GM10248 (cell line): Measurements from ENCODE around the gene PDE6D.
"Not testable (repeated sequence)": the region's sequence is repeated elsewhere in the genome, so short reads cannot be mapped to it uniquely, and the experiment has no call there.

Experiments used
- CTCF ChIA-PET: fragments of 300-600 bp; sonication (Branson Sonifier 250); formaldehyde crosslinking; extraction: SDS; loops from one replicate; lab custom pipeline; 2021; ENCODE audit warnings: antibody characterized with exemption; lab: Yijun Ruan, JAX
- POLR2A ChIA-PET: fragments of 350-650 bp; sonication (Branson Sonifier 250); formaldehyde crosslinking; extraction: SDS; loops from one replicate; lab custom pipeline; 2020; ENCODE audit warnings: antibody characterized with exemption; lab: Yijun Ruan, JAX
- DNase-seq: peaks from one replicate; pipeline ENCODE4 v3.0.0; 2012; ENCODE audit errors: extremely low spot score
- TF ChIP-seq, protein P1 (sequence below): IDR thresholded peaks from 2 replicates; pipeline ENCODE4 v1.5.1; 2012; ENCODE audit warnings: mild to moderate bottlenecking, low read depth; ENCODE audit errors: extremely low read depth, missing control alignments, control extremely low read depth

PDE6D gene

DNA sequence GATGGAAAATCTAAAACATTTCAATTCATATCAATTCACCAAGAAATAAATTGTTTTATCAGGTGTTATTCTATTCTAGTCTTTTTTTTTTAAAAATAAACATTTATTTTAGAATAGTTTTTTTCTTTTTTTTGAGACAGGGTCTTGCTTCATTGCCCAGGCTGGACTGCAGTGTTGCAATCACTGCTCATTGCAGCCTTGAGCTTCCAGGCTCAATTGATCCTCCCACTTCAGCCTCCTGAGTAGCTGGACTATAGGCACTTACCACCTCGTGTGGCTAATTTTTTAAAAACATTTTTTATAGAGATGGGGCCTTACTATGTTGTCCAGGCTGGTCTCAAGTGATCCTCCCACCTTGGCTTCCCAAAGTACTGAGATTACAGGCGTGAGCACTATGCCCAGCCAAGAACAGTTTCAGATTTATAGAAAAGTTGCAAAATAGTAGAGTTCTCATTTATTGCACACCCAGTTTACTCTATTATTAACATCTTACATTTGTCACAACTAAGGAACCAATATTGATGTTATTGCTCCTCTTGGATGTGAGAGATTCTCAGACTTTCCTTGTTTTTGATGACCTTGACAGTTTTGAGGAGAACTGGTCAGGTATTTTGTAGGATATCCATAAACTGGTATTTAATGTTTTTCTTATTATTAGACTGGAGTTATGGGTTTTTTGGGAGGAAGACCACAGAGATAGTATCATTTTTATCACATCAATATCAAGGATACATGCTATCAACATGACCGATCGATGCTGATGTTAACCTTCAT is 29.9 kb downstream of the PDE6D start:
- ChIA-PET CTCF (interaction anchor here (1.2 to 2.1 kb wide), 3 partner anchors 37 to 74 kb away, joined by 3 to 6 read pairs (median 4); no protein-coding TSS in a partner anchor), POLR2A (no interaction called here)
- TF ChIP-seq, protein P1, sequence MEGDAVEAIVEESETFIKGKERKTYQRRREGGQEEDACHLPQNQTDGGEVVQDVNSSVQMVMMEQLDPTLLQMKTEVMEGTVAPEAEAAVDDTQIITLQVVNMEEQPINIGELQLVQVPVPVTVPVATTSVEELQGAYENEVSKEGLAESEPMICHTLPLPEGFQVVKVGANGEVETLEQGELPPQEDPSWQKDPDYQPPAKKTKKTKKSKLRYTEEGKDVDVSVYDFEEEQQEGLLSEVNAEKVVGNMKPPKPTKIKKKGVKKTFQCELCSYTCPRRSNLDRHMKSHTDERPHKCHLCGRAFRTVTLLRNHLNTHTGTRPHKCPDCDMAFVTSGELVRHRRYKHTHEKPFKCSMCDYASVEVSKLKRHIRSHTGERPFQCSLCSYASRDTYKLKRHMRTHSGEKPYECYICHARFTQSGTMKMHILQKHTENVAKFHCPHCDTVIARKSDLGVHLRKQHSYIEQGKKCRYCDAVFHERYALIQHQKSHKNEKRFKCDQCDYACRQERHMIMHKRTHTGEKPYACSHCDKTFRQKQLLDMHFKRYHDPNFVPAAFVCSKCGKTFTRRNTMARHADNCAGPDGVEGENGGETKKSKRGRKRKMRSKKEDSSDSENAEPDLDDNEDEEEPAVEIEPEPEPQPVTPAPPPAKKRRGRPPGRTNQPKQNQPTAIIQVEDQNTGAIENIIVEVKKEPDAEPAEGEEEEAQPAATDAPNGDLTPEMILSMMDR, result no peak
- DNase-seq, result no peak

DNA sequence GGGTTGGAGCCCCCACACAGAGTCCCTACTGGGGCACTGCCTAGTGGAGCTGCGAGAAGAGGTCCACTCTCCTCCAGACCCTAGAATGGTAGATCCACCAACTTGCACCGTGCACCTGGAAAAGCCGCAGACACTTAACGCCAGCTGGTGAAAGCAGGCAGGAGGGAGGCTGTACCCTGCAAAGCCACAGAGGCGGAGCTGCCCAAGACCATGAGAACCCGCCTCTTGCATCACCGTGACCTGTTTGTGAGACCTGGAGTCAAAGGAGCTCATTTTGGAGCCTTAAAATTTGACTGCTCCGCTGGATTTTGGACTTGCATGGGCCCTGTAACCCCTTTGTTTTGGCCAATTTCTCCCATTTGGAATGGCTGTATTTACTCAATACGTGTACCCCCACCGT is 32.1 kb downstream of the PDE6D start:
- POLR2A ChIA-PET, DNase-seq: not testable (repeated sequence)
- CTCF ChIA-PET, result interaction anchor here (1.1 to 2.1 kb wide), 4 partner anchors 9 to 35 kb away, joined by 3 to 6 read pairs (median 3); no protein-coding TSS in a partner anchor

DNA sequence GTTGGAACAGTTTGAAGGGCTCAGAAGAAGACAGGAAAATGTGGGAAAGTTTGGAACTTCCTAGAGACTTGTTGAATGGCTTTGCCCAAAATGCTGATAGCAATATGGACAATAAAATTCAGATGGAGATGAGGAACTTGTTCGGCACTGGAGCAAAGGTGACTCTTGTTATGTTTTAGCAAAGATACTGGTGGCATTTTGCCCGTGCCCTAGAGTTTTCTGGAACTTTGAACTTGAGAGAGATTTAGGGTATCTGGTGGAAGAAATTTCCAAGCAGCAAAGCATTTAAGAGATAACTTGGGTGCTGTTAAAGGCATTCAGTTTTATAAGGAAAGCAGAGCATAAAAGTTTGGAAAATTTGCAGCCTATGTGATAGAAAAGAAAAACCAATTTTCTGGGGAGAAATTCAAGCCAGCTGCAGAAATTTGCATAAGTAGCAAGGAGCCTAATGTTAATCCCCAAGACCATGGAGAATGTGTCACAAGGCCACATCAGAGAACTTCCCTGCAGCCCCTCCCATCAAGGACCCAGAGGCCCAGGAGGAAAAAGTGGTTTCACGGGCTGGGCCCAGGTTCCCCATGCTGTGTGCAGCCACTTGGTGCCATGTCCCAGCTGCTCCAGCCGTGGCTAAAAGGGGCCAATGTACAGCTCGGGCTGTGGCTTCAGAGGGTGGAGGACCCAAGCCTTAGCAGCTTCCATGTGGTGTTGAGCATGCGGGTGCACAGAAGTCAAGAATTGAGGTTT is 32.8 kb downstream of the PDE6D start:
- DNase-seq, POLR2A ChIA-PET: not testable (repeated sequence)
- CTCF ChIA-PET, result interaction anchor here (1.1 to 1.5 kb wide), 3 partner anchors 14 to 17 kb away, joined by 3 read pairs; no protein-coding TSS in a partner anchor

DNA sequence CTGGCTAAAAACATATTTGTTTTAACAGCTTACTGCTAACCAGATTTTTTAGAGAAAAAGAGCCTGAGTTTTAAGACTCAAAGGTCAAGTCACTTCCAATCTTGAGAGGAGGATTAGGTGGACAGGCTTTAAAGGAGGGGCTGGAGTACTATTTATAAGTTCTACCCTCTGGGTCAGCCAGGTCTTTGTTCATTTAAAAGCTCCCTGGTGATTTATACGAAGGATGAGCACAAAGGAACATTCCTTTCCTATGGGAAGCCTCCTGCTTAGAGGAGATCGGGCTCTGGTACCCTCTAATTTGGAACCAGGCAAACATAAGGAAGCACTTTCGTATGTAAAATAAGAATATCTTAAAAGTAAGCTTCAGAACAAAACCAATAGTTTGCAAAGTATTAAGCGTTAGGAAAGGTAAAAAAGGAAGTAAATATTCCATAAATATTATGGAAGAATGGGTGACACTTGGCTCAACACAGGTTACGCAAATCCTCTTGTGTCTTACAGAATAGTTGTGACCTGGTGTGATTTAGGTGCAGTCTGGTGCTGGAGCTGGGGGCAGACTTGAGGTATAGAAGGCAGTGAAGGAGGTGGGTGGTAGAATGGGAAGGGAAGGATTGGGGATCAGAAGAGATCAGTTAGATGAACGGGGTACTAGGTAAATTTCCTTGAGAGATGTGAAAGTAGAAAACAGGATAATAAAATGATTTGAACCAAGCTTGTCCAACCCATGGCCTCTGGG is 35.6 kb downstream of the PDE6D start:
- ChIA-PET CTCF (interaction anchor here (0.9 to 2.2 kb wide), 7 partner anchors 9 to 73 kb away, joined by 3 to 6 read pairs (median 3); no protein-coding TSS in a partner anchor), POLR2A (no interaction called here)
- DNase-seq, result no peak
- TF ChIP-seq, protein P1, result no peak

DNA sequence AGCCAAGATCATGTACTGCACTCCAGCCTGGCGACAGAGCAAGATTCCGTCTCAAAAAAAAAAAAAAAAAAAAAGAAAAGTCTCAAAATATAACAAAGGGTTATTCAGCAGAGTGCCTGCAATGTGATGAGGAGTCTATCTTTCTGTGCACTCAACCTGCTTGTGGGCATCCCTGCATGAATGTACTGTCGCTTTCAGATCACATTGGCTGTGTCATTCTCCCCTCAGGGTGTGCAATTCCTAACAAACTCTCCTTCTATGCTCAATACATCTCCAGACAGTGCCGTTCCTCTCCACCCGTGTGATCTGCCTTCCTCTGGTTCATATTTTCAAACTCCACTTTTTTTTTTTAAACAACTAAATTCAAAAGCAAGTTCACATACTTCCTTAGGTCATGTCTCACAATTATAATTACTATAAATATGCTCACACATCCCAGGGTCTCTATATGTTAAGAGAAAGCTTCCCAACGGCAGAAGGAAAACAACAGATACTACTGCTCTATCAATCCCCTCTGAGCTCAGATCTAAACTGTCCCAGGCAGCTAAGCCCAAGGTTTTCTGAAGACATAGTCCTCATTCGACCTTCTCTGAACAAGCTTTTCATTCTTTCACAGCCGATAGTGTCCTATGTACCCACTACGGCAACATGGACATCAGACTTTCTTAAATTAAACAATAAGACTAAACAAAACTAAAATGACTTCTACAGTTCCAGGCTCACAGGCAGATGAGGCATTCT is 37.5 kb downstream of the PDE6D start:
- TF ChIP-seq, protein P1, result no peak
- POLR2A ChIA-PET, result no interaction called here
- no peak for DNase-seq
- CTCF ChIA-PET, result interaction anchor here (0.8 to 2.2 kb wide), 5 partner anchors 9 to 71 kb away, joined by 3 to 5 read pairs (median 4); no protein-coding TSS in a partner anchor

DNA sequence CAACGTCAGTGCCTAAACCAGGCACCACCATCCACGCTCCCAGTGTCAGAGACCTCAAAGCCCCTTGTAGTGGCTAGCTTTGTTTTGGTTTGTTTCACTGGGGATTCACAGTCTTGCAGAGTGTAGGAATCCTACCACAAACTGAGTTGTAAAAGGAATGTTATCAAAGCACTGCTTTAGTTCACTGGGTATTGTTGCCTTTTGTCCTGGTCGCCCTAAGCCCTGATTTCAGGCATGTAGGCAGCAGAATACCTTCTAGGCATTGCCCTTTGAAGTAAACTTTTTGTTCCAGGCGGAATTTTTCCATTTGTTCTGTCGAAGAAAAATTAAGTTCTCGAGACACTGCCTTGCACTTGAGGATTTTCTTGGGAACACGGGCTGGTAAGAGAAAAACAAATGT is 43.3 kb downstream of the PDE6D start:
- DNase-seq, result no peak
- ChIA-PET POLR2A (no interaction called here), CTCF (interaction anchor here (0.8 to 6.6 kb wide), 3 partner anchors 12 to 29 kb away, joined by 3 to 33 read pairs (median 4); no protein-coding TSS in a partner anchor)
- TF ChIP-seq, protein P1, result no peak
